HG03575 (cell line): ENCODE measurements around the gene MCIDAS.

Experiments
- ATAC-seq: cut with Tn5 transposase; IDR thresholded peaks from one replicate; pipeline ENCODE4 v1.9.1; 2021; ENCODE audit not compliant: unreplicated experiment, insufficient number of reproducible peaks, low FRiP score; ENCODE audit errors: extremely low read depth

Gene MCIDAS

DNA sequence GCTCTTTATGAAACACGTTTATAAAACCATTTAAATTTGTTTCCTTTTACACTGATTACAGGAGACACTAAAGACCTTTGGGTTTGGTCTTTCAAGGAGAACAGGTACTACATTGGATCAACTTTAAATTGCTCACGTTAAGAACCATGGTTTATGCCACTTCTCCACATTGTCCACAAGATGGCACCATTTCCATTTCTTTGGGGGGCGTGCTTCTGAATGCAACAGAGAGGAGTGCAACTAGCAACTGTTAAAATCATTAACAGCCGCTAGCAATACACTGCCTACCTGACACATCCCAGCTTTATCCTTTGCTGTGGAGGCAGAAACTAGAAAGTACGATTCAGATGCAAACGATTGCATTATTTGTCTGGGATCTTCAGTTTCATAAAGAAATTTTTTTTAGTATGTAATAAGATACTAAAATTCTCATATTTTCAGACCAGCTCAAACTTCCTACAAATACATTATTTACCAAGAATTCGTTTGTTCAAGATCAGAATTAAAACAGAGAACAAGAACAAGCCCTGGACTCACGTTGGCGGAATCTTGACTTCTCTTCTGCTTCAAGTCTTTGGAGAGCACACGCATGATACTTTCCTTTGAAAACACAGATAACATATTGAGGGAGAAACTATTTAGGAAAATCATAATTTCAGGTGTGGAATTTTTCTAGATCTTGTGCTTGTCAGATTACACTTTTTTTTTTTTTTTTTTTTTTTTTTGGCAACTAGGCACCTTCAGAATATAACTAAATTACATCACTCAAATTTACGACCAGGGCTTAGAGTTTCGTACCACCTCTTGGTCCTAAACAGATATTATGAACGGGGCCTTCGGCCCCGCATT is 54.8 kb downstream of the MCIDAS start:
- no peak for ATAC-seq

DNA sequence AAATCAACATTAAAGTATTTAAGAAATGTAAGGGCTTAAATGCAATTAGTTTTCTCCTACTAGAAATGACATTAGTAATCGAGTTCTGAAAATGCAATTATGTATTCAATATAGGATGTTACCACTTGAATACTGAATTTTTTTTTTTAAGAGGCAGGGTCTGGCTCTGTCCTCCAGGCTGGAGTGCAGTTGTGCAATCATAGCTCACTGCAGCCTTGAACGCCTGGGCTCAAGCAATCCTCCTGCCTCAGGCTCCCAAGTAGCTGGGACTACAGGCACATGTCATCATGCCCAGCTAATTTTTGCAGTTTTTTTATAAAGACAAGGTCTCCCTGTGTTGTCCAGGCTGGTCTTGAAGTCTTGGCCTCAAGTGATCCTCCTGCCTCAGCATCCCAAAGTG is 55.6 kb downstream of the MCIDAS start:
- ATAC-seq = no peak
